PC-3 (cell line): Measurements from ENCODE around the gene BRCC3. TPM values are rescaled to one million over a fixed set of nuclear protein-coding genes. Genes with fewer than 3 reads are reported as not detected.
A peak's percentile ranks its signal among the peaks of the same experiment; 100 is the strongest.

Experiments used
- ATAC-seq: fragments of 200-7000 bp; cut with Tn5 transposase; 2 replicates; pipeline ENCODE4 v1.9.1; 2020; ENCODE audit warnings: mild to moderate bottlenecking, moderate library complexity
- BruUV-seq: library from RNA; stranded (reverse); fragments of 400-500 nt; replicated peaks from 2 replicates; lab custom pipeline; 2021; lab: Mats Ljungman, UMichigan
- CTCF ChIA-PET: fragments of 300-600 bp; sonication (Branson Sonifier 250); formaldehyde crosslinking; loops from one replicate; lab custom pipeline; 2022; ENCODE audit warnings: antibody characterized with exemption; lab: Charles Lee
- POLR2A ChIA-PET: fragments of 300-600 bp; sonication (Branson Sonifier 250); formaldehyde crosslinking; loops from one replicate; lab custom pipeline; 2022; ENCODE audit warnings: antibody characterized with exemption; ENCODE audit not compliant: unreplicated experiment; lab: Charles Lee
- DNase-seq: peaks from one replicate; pipeline ENCODE4 v3.0.0-alpha.2; 2015
- H2AFZ ChIP-seq: fragments of 300-600 bp; sonication (generic); 2 replicates; pipeline ENCODE4 v1.6.0; 2016; ENCODE audit warnings: antibody characterized with exemption, low read length
- H3F3A ChIP-seq: fragments of 300-600 bp; sonication (generic); one replicate; pipeline ENCODE4 v1.6.0; 2017; ENCODE audit warnings: antibody characterized with exemption, low read length, control low read depth, mild to moderate bottlenecking; ENCODE audit not compliant: unreplicated experiment
- H3K27ac ChIP-seq: fragments of 300-600 bp; sonication (generic); 2 replicates; pipeline ENCODE4 v1.5.1; 2016; ENCODE audit warnings: mild to moderate bottlenecking, low read length
- H3K27me3 ChIP-seq: fragments of 300-600 bp; sonication (generic); 2 replicates; pipeline ENCODE4 v1.6.1; 2016; ENCODE audit warnings: low read length, mixed read lengths
- H3K36me3 ChIP-seq: fragments of 300-600 bp; sonication (generic); 2 replicates; pipeline ENCODE4 v1.6.1; 2016; ENCODE audit warnings: low read depth, mixed run types, low read length, mixed read lengths
- H3K4me1 ChIP-seq: fragments of 300-600 bp; sonication (generic); 2 replicates; pipeline ENCODE4 v1.5.1; 2016; ENCODE audit warnings: low read length; ENCODE audit not compliant: insufficient read depth
- H3K4me2 ChIP-seq: fragments of 300-600 bp; sonication (generic); 2 replicates; pipeline ENCODE4 v1.6.0; 2016; ENCODE audit warnings: low read length
- H3K4me3 ChIP-seq: fragments of 300-600 bp; sonication (generic); 2 replicates; pipeline ENCODE4 v1.5.1; 2016; ENCODE audit warnings: mild to moderate bottlenecking, low read length, mixed read lengths
- H3K79me2 ChIP-seq: fragments of 300-600 bp; sonication (generic); 2 replicates; pipeline ENCODE4 v1.6.1; 2017; ENCODE audit warnings: low read length, mixed read lengths
- H3K9ac ChIP-seq: fragments of 300-600 bp; sonication (generic); 2 replicates; pipeline ENCODE4 v1.6.0; 2016; ENCODE audit warnings: mild to moderate bottlenecking, low read length
- H3K9me2 ChIP-seq: fragments of 300-600 bp; sonication (generic); replicated peaks from 2 replicates; pipeline ENCODE4 v1.6.1; 2016; ENCODE audit warnings: mixed run types, low read length, mixed read lengths
- H3K9me3 ChIP-seq: fragments of 300-600 bp; sonication (generic); 2 replicates; pipeline ENCODE4 v1.6.1; 2016; ENCODE audit warnings: low read length, mixed read lengths
- H4K20me1 ChIP-seq: fragments of 300-600 bp; sonication (generic); 2 replicates; pipeline ENCODE4 v1.6.1; 2016; ENCODE audit warnings: low read length, mixed read lengths
- CTCF ChIP-seq: fragments of 300-600 bp; sonication (generic); conservative IDR thresholded peaks from 2 replicates; pipeline ENCODE4 v1.5.1; 2017; ENCODE audit warnings: antibody characterized with exemption, low read depth, mild to moderate bottlenecking, low read length
- EZH2 ChIP-seq: fragments of 300-600 bp; sonication (generic); IDR thresholded peaks from one replicate; pipeline ENCODE4 v1.6.1; 2017; ENCODE audit warnings: antibody characterized with exemption, mild to moderate bottlenecking, low read length; ENCODE audit not compliant: unreplicated experiment
- EZH2phosphoT487 ChIP-seq: fragments of 300-600 bp; sonication (generic); IDR thresholded peaks from 2 replicates; pipeline ENCODE4 v1.6.1; 2018; ENCODE audit warnings: mild to moderate bottlenecking, antibody characterized with exemption, low read length, borderline replicate concordance
- intact Hi-C: fragments of 100-400 bp; cut with micrococcal nuclease; formaldehyde crosslinking; loops from 2 replicates; pipeline ENCODE4 v1.9.0; 2023
- total RNA-seq: library from RNA; depleted of rRNA; stranded (reverse); fragments of >200 nt; gene quantifications from 2 replicates; pipeline ENCODE4 v1.2.3, GENCODE V29; 2014

Gene BRCC3
- total RNA-seq, 1 experiment from 2014 or later, result 19.7 TPM

- intact Hi-C loops, result no loop called here
- Histone ChIP-seq H3K9me2 (no peaks in the 10 kb centered on the region), H3K36me3 (peaks cover 3% of the 10 kb centered on the region; the same call in 1 of the 2 replicates), H2AFZ (peak overlapping the region; percentile 83), H3K27me3 (no peaks in the 10 kb centered on the region), H3K9ac (peak overlapping the region; percentile 75), H3K4me1 (peaks cover 58% of the 10 kb centered on the region), H3K79me2 (peaks cover 82% of the 10 kb centered on the region), H3K9me3 (no peaks in the 10 kb centered on the region), H3K27ac (no peak overlapping the region), H4K20me1 (peaks cover 7% of the 10 kb centered on the region; the same call in 1 of the 2 replicates), H3K4me3 (peak overlapping the region; percentile 83), H3F3A (no peaks in the 10 kb centered on the region), H3K4me2 (peak overlapping the region; percentile 89)
- BruUV-seq, result no TSS peak
- ChIA-PET POLR2A (no interaction called here), CTCF (no interaction called here)
- TF ChIP-seq EZH2phosphoT487, result no peak
- TF ChIP-seq CTCF, result no peak
- no peak for TF ChIP-seq EZH2
- DNase-seq (no peak), ATAC-seq (no peak)
Observed at GRCh38 chrX:155070038-155070437, 1.3 kb upstream of the BRCC3 start.

GRCh38 chrX:155070663-155070974, 689 bp upstream of the BRCC3 start:
- Histone ChIP-seq H3K9me3 (no peaks in the 10 kb centered on the region), H3K4me1 (peaks cover 52% of the 10 kb centered on the region), H3K9me2 (no peaks in the 10 kb centered on the region), H3K79me2 (peaks cover 84% of the 10 kb centered on the region), H3F3A (no peaks in the 10 kb centered on the region), H3K27ac (peak overlapping the region; percentile 44), H3K9ac (peak overlapping the region; percentile 75), H3K4me3 (peak overlapping the region; percentile 83), H2AFZ (peak overlapping the region; percentile 83), H3K4me2 (peak overlapping the region; percentile 89), H3K36me3 (peaks cover 3% of the 10 kb centered on the region; the same call in 1 of the 2 replicates), H3K27me3 (no peaks in the 10 kb centered on the region), H4K20me1 (peaks cover 7% of the 10 kb centered on the region; the same call in 1 of the 2 replicates)
- POLR2A ChIA-PET, result interaction anchor here (0.6 kb wide), 1 partner anchor 90 kb away, joined by 6 read pairs; no protein-coding TSS in a partner anchor
- no peak for DNase-seq
- intact Hi-C loops, result no loop called here
- CTCF ChIA-PET, result no interaction called here
- TSS peak; percentile 59 for BruUV-seq
- no peak for TF ChIP-seq EZH2
- no peak for TF ChIP-seq CTCF
- TF ChIP-seq EZH2phosphoT487, result no peak
- ATAC-seq, result peak; percentile 9

DNA sequence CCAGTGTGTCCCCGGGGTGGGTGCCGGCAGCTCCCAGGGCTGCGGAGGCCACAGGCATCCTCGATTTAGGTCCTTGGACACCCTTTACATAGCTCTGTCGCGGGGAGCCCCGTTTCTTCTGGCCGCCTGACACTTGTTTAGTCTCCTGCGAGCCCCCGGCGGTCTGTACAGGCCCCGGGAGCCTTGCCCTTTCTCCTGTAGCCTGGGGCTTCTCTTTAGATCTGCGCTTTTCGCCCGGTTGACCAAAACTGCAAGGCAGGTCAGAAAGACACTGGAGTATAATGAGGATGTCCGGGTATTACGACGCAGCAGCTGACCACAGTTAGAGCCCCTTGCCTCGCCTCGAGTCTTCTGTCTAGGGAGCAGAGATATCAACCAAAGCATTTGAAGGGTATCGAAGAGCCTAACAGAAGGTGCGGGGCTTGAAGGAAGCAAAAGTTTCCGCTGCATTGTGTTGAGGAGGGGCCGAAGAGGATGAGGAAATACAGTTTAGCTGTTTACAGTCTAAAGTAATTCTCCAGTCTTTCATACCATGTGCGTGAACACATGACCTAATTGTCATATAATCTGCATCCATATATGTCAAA, 479 bp downstream of the BRCC3 start:
- ChIA-PET CTCF (no interaction called here), POLR2A (no interaction called here)
- Histone ChIP-seq H3K4me2 (peak overlapping the region; percentile 97), H3K4me1 (peaks cover 43% of the 10 kb centered on the region), H3K9me2 (no peaks in the 10 kb centered on the region), H3K9ac (peak overlapping the region; percentile 86), H3F3A (no peaks in the 10 kb centered on the region), H4K20me1 (peaks cover 7% of the 10 kb centered on the region; the same call in 1 of the 2 replicates), H3K9me3 (no peaks in the 10 kb centered on the region), H3K4me3 (peak overlapping the region; percentile 98), H2AFZ (peak overlapping the region; percentile 74), H3K36me3 (peaks cover 5% of the 10 kb centered on the region; the same call in 1 of the 2 replicates), H3K79me2 (peaks cover 72% of the 10 kb centered on the region), H3K27me3 (no peaks in the 10 kb centered on the region), H3K27ac (peak overlapping the region; percentile 41; the same call in 1 of the 2 replicates)
- intact Hi-C loops, result loop anchor here (1.0 kb wide), 1 partner anchor 45 kb away; the partner anchor contains the start of gene FUNDC2
- TF ChIP-seq EZH2 (no peak), CTCF (no peak), EZH2phosphoT487 (no peak)
- ATAC-seq, result peak; percentile 0; the same call in 1 of the 2 replicates
- TSS peak; percentile 67 for BruUV-seq
- no peak for DNase-seq
